DMS53 (cell line): ENCODE results near the gene URI1.
"Not testable (repeated sequence)": the region's sequence is repeated elsewhere in the genome, so short reads cannot be mapped to it uniquely, and the experiment has no call there.

Experiments
- DNase-seq: peaks from one replicate; lab custom pipeline; 2025; lab: John Stamatoyannopoulos, UW

Gene URI1, protein sequence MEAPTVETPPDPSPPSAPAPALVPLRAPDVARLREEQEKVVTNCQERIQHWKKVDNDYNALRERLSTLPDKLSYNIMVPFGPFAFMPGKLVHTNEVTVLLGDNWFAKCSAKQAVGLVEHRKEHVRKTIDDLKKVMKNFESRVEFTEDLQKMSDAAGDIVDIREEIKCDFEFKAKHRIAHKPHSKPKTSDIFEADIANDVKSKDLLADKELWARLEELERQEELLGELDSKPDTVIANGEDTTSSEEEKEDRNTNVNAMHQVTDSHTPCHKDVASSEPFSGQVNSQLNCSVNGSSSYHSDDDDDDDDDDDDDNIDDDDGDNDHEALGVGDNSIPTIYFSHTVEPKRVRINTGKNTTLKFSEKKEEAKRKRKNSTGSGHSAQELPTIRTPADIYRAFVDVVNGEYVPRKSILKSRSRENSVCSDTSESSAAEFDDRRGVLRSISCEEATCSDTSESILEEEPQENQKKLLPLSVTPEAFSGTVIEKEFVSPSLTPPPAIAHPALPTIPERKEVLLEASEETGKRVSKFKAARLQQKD

GRCh38 chr19:29941828-29942403, at the start of gene URI1:
TSS of gene URI1 (plus strand) at chr19:29942239. CDS start at chr19:29942548, 309 bp downstream.
- DNase-seq, result peak; percentile 88

DNA sequence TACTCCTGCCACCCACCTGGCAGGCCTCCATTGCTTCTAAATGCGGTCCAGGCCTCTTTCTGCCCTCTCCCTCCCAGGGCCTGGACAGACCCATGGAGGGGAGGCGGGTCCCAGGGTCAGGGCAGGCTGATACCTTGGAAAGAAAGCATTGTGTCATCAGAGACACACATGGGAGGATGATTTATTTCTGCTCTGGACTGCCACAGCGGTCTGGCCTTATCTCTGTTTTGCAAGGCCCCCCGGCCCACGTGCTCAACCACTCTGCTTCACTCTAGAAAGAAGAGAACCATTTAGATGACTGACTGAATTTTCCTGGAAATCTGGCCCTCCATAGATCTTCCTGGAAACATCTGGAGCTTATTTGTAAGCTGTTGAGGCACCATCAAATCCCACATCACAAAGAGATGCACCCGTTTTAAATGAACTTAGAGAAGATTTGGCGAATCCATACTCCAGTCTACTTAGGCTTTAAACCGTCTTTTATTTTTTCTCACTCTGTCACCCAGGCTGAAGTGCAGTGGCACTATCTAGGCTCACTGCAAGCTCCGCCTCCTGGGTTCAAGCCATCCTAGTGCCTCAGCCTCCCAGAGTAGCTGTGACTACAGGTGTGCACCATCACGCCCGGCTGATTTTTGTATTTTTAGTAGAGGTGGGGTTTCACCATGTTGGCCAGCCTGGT, 48.3 kb upstream of the URI1 start:
- DNase-seq, result no peak

GRCh38 chr19:29896802-29897201, 45.2 kb upstream of the URI1 start:
- DNase-seq, result no peak

DNA sequence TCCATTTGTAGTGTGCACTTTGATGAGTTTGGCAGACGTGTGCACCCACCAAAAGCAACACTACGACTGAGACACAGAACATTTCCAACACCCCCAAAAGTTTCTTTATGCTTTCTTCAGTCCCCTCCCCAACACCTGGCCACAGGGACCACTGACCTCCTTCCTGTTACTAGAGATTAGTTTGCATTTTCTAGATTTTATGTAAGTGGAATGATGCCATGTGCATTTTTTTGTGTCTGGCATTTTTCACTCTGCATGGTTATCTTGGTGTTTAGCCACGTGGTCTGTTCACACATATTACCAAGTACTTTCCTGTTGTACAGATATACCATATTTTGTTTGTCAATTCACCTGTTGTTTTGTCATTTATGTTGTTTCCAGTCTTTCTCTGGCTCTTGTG, 44.6 kb upstream of the URI1 start:
- no peak for DNase-seq

DNA sequence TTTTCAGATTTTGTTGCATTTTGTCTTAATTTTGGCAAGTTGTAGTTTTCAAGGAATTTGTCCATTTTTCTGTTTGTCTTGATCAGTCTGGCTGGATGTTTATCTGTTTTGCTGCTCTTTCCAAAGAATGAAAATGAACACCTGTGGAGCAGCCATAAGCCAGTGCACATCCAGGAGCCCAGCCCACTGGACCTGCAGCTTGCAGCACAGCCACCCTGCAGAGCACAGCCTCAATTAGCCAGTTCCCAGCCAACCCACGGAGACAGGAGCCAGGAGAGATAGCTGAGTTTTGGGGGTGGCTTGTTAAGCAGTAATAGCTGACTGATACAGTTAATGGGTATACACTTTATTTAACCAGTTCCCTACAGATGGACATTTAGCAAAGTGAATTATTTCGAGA, 38.0 kb upstream of the URI1 start:
- DNase-seq, result no peak

- DNase-seq, result no peak
Observed at GRCh38 chr19:29908963-29909944, 32.8 kb upstream of the URI1 start.

DNA sequence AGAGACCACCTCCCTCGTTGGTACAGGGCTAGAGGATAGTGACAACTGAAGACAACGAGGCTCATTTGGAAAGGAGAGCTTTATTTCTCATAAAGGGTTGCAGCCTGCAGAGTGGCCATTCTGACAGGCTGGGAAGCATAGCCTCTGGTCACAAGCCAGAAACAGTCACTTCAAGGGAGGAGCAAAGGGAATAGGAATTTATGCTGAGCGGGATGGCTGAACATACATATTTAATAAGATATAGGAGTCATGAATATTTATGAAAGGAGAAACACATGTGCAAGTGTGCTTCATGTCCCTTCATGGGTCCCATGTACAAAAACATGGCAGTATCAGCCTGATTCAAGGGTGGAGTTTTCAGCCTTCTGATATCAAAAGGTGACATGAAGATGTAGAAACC, 27.1 kb upstream of the URI1 start:
- no peak for DNase-seq

DNA sequence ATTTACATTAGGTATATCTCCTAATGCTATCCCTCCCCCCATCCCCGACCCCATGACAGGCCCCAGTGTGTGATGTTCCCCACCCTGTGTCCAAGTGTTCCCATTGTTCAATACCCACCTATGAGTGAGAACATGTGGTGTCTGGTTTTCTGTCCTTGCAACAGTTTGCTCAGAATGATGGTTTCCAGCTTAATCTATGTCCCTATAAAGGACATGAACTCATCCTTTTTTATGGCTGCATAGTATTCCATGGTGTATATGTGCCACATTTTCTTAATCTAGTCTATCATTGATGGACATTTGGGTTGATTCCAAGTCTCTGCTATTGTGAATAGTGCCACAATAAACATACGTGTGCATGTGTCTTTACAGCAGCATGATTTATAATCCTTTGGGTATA, 26.2 kb upstream of the URI1 start:
- DNase-seq, result not testable (repeated sequence)

DNA sequence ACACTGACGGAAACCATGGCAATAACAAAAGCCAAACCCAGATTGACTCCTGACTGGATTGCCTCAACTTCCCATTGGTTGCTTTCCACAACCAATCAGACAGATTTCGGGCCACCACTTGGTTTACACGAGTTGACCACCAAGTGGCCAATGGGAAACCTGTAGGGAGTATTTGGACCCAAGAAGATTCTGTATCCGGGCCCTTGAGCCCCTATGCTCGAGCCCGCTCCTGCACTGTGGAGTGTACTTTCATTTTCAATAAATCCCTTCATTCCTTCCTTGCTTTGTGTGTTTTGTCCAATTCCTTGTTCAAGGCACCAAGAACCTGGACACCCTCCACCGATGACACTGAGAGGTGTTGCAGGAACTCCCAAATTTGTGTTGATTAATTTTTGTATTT, 24.1 kb upstream of the URI1 start:
- no peak for DNase-seq

- DNase-seq, result no peak
Observed at GRCh38 chr19:29918891-29919290, 23.1 kb upstream of the URI1 start.

DNA sequence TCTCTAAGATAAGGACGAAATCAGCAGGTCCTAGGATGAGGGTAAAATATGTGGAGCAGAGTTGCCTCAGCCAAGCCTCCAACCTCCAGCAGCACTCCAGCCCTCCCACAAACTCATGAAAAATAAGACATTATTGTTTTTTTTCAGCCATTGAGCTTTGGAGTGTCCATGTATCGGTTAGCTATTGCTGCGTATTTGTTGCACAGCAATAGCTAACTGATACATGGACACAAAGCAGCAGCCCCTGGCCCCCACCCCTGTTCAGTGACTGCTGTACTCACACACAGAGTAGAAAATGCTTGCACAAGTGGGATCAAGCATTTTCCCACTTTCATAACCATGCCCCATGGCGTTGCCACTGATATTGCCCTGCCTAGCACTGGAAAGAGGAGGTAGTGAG, 19.1 kb upstream of the URI1 start:
- DNase-seq, result no peak

DNA sequence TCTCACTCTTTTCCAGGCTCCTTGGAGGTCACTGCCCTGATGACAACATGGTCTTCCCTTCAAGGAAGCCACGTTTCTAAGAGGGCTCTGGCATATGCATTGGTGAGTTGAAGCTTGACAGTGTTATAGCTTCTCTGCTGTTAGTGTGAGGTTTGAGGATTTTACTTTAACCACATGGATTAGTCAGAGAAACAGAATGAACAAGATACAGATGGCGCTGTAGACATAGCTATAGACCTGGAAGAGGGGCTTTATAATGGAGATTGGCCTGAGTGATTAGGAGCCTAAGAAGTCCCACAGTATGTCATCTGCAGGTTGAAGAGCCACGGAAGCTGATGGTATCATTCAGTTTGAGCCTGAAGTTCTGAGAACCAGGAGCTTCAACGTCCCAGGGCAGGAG, 18.4 kb upstream of the URI1 start:
- DNase-seq, result no peak

DNA sequence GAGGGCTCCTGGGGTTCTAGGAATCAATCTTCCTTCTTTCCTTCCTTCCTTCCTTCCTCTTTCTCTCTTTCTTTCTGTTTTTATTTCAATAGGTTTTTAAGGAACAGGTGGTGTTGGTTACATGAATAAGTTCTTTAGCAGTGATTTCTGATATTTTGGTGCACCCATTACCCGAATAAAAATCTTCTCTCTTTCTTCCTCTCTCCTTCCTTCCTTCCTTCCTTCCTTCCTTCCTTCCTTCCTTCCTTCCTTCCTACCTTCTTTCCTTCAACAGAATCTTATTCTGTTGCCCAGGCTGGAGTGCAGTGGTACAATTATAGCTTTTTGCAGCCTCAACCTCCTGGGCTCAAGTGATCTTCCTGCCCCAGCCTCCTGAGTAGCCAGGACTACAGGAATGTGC, 16.0 kb upstream of the URI1 start:
- DNase-seq, result no peak

GRCh38 chr19:29926801-29927200, 15.2 kb upstream of the URI1 start:
- DNase-seq, result no peak

GRCh38 chr19:29927944-29928625, 14.0 kb upstream of the URI1 start:
- no peak for DNase-seq

- no peak for DNase-seq
Observed at GRCh38 chr19:29928831-29929230, 13.2 kb upstream of the URI1 start.

- peak; percentile 6 for DNase-seq
Observed at GRCh38 chr19:29934257-29934656, 7.8 kb upstream of the URI1 start.

GRCh38 chr19:29934781-29935180, 7.3 kb upstream of the URI1 start:
- no peak for DNase-seq

DNA sequence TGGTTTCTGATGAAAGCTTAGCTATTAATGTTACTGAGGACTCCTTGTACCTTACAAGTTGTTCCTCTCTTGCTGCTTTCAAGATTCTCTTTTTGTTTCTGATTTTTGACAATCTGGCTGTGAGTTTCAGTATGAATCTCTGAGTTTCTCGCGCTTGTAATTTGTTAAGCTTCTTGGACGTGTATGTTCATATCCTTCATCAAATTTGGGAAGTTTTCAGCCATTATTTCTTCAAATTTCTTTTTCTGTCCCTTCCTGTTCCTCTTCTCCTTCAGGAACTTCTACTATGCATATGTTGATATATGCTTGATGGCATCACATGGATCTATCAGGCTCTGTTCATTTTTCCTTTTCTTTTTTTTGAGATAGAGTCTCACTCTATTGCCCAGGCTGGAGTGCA, 5.6 kb upstream of the URI1 start:
- no peak for DNase-seq

DNA sequence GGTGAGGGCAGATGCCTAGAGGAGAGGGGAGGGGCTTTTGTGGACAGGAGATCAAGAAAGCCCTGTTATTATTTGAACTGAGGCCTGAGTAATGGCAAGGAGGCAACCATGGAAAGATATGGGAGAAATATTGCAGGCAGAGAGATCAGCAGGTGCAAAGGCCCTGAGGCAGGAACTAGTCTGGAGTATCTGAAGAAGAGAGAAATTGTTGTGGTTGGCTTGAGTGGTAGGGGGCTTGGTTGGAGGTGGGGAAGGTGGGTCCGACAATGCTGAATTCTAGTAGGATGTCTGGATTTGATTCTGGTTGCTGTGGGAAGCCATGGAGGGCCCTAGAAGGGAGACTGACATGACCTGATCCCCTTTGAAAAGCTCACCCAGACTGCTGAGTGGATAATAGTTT, 2.4 kb upstream of the URI1 start:
- no peak for DNase-seq

- DNase-seq, result no peak
Observed at GRCh38 chr19:29940971-29941585, 961 bp upstream of the URI1 start.
